Thyroid gland (tissue), 4 donors: ENCODE data around the gene PPM1E.

Experiments used
- POLR2A ChIP-seq, 2 donors: fragments of 450-650 bp; IDR thresholded peaks; one replicate each; pipeline ENCODE4 v1.6.1; 2017; ENCODE audit warnings: antibody characterized with exemption in 2 of 2, mild to moderate bottlenecking in 2 of 2, moderate library complexity in 1 of 2
- TF ChIP-seq, protein P1 (sequence below), 6 experiments: fragments of 200-600 bp in 3 of 6; fragments of 450-650 bp in 3 of 6; sonication (generic) in 3 of 6; IDR thresholded peaks; one replicate each; pipeline ENCODE4 v1.5.1; 2016 to 2019; ENCODE audit warnings: antibody characterized with exemption in 6 of 6, mild to moderate bottlenecking in 2 of 6, inconsistent platforms in 1 of 6, moderate library complexity in 1 of 6

DNA sequence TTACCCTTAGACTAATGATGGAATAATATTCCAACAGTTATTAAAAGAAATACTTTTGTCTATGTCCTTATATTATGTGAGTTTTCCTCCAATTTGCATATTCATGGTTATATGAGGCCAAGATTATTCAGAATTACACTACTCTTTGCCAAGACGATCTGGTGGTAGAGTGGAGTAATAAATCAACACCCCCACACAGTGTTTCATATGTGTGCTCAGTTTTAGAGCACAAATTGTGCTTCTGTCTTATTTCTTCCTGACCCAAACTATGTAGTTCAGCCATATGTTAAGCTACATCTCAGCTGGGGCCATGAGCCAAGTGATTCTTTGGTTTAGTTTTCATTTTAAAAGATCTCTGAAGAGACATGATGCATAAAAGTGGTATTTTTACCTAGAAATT lies 26.9 kb upstream of the PPM1E start:
- TF ChIP-seq, protein P1, sequence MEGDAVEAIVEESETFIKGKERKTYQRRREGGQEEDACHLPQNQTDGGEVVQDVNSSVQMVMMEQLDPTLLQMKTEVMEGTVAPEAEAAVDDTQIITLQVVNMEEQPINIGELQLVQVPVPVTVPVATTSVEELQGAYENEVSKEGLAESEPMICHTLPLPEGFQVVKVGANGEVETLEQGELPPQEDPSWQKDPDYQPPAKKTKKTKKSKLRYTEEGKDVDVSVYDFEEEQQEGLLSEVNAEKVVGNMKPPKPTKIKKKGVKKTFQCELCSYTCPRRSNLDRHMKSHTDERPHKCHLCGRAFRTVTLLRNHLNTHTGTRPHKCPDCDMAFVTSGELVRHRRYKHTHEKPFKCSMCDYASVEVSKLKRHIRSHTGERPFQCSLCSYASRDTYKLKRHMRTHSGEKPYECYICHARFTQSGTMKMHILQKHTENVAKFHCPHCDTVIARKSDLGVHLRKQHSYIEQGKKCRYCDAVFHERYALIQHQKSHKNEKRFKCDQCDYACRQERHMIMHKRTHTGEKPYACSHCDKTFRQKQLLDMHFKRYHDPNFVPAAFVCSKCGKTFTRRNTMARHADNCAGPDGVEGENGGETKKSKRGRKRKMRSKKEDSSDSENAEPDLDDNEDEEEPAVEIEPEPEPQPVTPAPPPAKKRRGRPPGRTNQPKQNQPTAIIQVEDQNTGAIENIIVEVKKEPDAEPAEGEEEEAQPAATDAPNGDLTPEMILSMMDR (IDR thresholded peaks at IDR 0.05): no peak
- no peak for TF ChIP-seq POLR2A (IDR thresholded peaks at IDR 0.05)
